Measurements from ENCODE around the gene BUD13.

The BUD13 gene

GRCh38 chr11:116712428-116712827, 60.4 kb downstream of the BUD13 start:
- no peak for DNase-seq

- DNase-seq, result no peak
Observed at GRCh38 chr11:116710762-116711161, 62.0 kb downstream of the BUD13 start.

DNA sequence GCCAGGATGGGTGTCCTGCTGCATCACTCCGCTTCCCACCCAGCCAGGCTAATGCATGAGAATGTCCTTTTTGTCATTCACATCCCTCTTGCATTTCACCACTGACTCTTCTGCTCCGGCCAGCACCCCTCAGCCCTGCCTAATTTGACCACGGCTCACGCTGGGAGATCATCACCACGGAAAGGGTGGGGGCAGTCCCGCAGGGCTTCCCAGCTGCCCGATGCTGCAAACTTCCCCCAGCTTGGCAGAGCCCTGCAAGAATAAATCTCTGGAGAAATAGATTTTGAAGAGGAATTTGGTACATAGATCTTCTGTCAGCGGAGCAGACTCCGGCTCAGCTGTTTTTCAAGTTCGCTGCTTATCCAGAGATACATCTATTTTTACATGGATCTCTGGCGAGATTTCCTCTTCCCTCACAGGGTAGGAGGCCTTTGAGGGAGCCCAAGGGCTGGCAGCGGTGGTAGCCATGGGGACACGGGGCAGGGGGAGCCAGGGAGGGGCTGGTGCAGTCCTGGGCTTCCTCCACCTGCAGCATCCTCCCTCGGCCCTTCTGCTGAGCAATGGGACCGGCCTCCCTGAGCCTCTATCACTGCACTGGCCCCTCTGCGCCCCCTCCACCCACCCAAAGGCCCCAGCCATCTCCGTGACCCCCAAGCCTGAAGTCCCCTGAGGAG, 62.6 kb downstream of the BUD13 start:
- DNase-seq, result no peak

- no peak for DNase-seq
Observed at GRCh38 chr11:116707746-116708145, 65.0 kb downstream of the BUD13 start.

DNA sequence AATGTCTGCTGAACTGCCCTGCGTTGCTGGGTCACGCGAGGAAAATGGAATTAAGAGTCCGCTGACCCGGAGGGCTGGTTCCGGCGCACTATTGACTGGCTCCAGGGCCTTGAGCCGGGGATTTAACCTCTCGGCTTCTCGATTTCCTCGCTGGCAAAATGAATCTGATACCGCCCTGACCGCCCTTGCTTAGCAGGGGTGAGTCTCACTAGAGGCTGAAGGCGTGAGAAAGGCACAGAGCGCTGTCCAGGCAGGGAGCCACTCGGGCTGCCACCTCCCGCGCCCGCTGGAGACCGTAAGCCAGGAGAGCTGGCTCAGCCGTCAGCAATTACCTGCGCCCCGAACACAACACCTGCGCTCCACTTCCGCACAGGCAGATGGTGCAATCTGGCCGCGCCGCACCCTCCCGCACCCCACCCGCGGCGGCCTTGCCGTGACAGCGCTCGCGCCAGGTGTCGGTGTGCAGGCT, 65.6 kb downstream of the BUD13 start:
- no peak for DNase-seq

GRCh38 chr11:116703421-116703820, 69.4 kb downstream of the BUD13 start:
- no peak for DNase-seq

DNA sequence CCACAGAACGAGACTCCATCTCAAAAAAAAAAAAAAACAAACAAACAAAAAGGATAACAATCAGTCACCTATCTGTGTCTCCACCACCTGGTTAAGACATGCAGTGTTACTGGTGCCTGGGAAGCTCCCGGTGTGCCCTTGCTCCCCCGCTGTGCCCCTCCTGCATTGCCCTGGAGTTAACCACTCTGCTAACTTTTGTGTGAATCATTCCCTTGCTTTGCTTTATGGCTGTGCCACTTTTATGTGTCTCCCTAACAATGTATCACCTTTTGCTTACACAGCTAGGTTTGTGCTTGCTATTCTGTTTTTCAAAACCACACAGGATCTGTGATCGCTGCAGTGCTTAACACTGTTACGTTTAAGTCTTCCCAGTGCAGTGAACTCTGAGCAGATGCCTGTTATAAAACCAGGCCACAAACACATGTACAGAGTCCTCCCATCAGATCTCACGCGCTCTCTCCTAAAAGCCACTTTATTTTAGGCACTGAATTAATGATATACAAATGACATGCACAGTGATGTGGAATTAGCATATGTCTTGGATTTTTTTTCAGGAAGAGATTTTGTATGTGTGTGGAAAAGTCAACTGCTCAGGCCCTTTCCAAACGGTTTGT, 69.9 kb downstream of the BUD13 start:
- DNase-seq, result no peak

DNA sequence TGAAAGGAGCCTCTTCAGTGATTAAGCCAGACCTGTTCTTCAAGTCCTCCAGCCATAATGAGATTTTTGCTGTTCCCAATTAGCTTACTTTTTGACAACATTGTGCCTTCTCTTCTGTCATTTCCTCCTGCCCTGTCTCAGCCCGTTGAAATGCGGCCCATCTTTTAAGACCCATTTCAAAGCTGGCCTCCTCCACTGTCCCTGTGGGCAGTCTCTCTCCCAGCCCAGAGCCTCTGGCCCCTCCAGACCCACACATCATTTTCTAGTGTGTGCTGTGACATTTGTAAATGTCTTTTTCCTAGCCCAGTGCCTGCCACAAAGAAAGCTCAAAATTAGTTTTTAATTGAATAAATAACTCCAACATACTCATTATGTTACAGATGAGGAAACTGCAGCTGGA, 70.9 kb downstream of the BUD13 start:
- DNase-seq, result no peak

DNA sequence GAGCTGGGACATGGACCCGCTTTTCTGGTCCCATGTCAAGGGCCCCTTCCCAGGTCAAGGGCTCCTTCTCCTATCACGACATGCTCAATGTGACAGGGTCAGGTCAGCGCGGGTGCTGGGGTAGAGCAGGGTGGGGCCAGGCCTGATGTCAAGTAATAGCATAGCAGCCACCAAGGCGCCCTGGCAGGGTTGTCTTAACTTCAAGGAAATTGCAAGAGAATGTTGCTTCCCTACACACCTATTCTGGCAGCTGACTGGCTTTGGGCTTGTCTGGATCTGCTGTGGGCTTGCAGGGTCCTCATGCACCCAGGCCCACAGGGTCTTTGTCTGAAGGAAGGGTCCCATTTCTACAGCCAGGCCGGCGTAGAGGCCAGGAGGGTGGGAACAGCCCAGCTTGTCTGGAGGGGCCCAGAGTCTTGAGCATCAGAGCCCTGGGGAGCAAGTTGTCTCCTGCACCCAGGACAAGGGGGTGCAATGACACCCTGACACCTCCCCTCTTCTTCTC, 71.4 kb downstream of the BUD13 start:
- no peak for DNase-seq

DNA sequence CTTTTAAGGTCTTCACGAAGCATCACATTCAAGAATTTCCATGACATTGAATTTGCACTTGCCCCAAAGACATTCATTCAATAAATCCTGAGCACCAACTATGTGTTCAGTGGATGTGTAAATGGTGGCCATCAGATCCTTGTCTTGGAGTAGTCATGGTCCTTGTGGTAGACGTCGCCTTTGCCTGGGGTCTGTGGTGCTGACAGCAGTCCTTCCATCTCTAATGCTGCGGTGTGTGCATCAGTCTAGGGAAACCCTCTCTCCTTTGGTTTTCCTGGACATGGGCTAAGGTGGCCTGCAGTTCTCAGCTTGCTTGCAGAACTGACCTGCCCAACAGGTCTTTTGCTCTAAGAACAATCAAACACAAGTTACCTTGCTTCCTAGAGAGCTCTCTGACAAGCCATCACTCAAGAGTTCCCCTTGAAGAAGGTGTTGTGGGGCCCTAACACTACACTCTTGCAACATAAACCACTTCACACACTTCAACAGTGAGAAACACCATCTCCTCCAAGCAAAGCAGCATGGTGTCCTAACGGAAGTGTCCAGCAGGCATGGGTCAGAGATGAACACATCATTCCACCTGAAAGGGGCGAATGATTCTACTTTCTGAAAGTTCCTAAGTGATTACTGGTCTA, 72.1 kb downstream of the BUD13 start:
- no peak for DNase-seq
